Prostate gland (tissue), 2 donors: ENCODE measurements around the gene SEMG1.

Source experiments
- CTCF ChIP-seq, 4 experiments: fragments of 200-600 bp in 2 of 4; fragments of 450-650 bp in 2 of 4; sonication (generic) in 2 of 4; IDR thresholded peaks; 1 replicate in 3 of 4; 2 replicates in 1 of 4; pipeline ENCODE4 v1.5.1; 2016 to 2019; ENCODE audit warnings: antibody characterized with exemption in 4 of 4, mild to moderate bottlenecking in 2 of 4, moderate library complexity in 2 of 4
- POLR2A ChIP-seq: fragments of 450-650 bp; IDR thresholded peaks from one replicate; pipeline ENCODE4 v1.6.1; 2016; ENCODE audit warnings: antibody characterized with exemption, mild to moderate bottlenecking
- POLR2AphosphoS5 ChIP-seq: sonication (generic); formaldehyde crosslinking; IDR thresholded peaks from one replicate; pipeline ENCODE4 v1.6.1; 2017; ENCODE audit warnings: antibody characterized with exemption

- TF ChIP-seq CTCF (IDR thresholded peaks at IDR 0.05) = no peak
- TF ChIP-seq POLR2A = no peak
- TF ChIP-seq POLR2AphosphoS5 = no peak
These were observed 11.8 kb downstream of the SEMG1 start for GRCh38 chr20:45218636-45219035.
